HG02973 (cell line): ENCODE measurements around the gene BMAL2.

ENCODE experiments used
- ATAC-seq: cut with Tn5 transposase; IDR thresholded peaks from one replicate; pipeline ENCODE4 v1.9.1; 2021; ENCODE audit warnings: moderate library complexity; ENCODE audit not compliant: unreplicated experiment

BMAL2 gene

GRCh38 chr12:27355486-27355885, 22.9 kb downstream of the BMAL2 start:
- no peak for ATAC-seq

DNA sequence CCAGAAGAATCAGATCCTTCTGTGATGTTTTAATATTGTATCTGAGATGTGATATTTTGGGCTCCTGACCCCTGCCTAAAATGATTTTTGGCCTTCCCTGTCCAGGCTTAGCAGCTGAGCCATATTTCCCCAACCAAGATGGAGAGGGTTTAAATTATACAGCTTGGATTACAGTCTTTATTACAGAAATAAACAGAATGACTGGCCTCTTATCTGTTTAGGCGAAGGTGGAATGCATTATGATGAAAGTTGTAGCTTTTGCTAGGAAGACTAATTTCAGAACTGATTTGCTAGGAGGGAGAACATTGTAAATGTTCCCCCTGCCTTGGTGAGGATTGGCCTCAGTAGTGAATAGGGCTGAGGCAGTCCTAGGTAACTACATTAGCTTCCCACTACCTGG, 23.3 kb downstream of the BMAL2 start:
- no peak for ATAC-seq

DNA sequence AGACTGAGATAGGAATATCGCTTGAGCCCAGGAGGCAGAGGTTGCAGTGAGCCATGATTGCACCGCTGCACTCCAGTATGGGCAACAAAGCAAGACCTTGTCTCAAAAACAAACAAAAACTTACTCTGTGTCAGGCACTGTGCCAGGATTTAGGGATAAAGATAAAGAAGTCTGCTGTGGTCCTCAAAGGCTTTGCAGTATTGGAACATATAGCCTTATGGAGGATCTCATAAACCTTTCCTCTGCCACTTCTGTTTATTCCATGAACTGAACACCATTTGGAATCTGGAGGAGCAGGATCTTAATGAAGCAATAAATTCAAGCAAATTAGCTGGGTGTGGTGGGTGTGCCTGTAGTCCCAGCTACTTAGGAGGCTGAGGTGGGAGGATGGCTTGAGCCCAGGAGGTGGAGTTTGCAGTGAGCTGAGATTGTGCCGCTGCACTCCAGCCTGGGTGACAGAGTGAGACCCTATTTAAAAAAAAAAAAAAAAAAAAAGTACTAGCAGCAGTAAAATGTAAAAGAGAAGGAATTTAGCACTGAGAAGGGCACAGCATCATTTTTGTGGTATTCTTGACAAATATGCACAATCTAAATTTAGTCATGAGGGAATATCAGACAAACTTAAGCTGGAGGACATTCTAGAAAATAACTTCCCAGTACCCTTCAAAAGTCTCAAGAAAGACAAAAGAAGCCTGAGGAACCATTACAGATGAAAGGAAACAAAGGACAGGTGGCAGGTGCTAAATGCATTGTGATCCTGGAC, 27.1 kb downstream of the BMAL2 start:
- ATAC-seq = no peak

DNA sequence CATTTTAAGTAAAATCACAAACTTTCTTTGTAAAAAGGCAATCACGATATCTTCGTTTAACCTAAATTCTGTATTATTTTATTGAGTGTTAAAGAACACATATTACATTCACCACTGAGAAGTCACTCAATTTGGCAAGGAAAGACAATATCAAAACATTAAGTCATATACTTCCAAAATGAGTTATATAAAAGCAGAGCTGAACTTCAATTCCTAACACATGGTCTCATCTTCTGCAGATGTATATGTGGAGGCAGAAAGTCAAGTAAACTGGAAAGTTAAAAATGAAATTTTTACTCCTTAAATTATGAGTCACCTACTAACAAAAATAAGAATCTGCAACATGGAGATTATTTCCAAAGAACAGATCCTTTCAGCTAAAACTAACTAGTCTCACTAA, 28.7 kb downstream of the BMAL2 start:
- no peak for ATAC-seq

- no peak for ATAC-seq
Measured at GRCh38 chr12:27366621-27367020, 34.0 kb downstream of the BMAL2 start.

GRCh38 chr12:27367078-27367477, 34.4 kb downstream of the BMAL2 start:
- ATAC-seq = no peak

- no peak for ATAC-seq
Measured at GRCh38 chr12:27382171-27382795, 49.6 kb downstream of the BMAL2 start.
